Thoracic aorta (tissue), 2 donors: ENCODE measurements around the gene SERPINA12. TPM values are rescaled to one million over a fixed set of nuclear protein-coding genes. Genes with fewer than 3 reads are reported as not detected.

Experiments used
- ATAC-seq: fragments of 150-250 bp; one replicate; pipeline ENCODE4 v1.8.0; 2017; ENCODE audit warnings: low read depth; ENCODE audit not compliant: insufficient number of reproducible peaks, low FRiP score
- DNase-seq: peaks from one replicate; pipeline ENCODE4 v3.0.0-alpha.2; 2020; ENCODE audit warnings: low spot score
- H3K27ac ChIP-seq, 2 donors: fragments of 200-600 bp; sonication (generic); 1 replicate in 1 of 2; 2 replicates in 1 of 2; pipeline ENCODE4 v1.5.1; 2016; ENCODE audit warnings: mild to moderate bottlenecking in 2 of 2, moderate library complexity in 2 of 2
- H3K27me3 ChIP-seq: fragments of 200-600 bp; sonication (generic); replicated peaks from 2 replicates; pipeline ENCODE4 v1.6.0; 2016; ENCODE audit warnings: mild to moderate bottlenecking; ENCODE audit not compliant: insufficient read depth
- H3K36me3 ChIP-seq: fragments of 200-600 bp; sonication (generic); one replicate; pipeline ENCODE4 v1.5.1; 2016
- H3K4me1 ChIP-seq, 2 donors: fragments of 200-600 bp; sonication (generic); 1 replicate in 1 of 2; 2 replicates in 1 of 2; pipeline versions ENCODE4 v1.5.1 to v1.6.0; 2016; ENCODE audit warnings: low read depth in 2 of 2, mild to moderate bottlenecking in 1 of 2; ENCODE audit not compliant: control insufficient read depth in 1 of 2
- H3K4me3 ChIP-seq: fragments of 200-600 bp; sonication (generic); 2 replicates; pipeline ENCODE4 v1.5.1; 2016; ENCODE audit warnings: mild to moderate bottlenecking
- H3K9me3 ChIP-seq: fragments of 200-600 bp; sonication (generic); 2 replicates; pipeline ENCODE4 v1.5.1; 2016
- total RNA-seq, 2 donors: library from RNA; depleted of rRNA; stranded (reverse); fragments of >200 nt; gene quantifications; one replicate each; pipeline versions ENCODE4 v1.1.0 to v1.2.3, GENCODE V29; 2016
- TF ChIP-seq, protein P1 (sequence below): fragments of 200-600 bp; sonication (generic); IDR thresholded peaks from one replicate; pipeline ENCODE4 v1.5.1; 2019; ENCODE audit warnings: antibody characterized with exemption

Gene SERPINA12
- total RNA-seq, 2 donors from 2014 or later, result not detected

DNA sequence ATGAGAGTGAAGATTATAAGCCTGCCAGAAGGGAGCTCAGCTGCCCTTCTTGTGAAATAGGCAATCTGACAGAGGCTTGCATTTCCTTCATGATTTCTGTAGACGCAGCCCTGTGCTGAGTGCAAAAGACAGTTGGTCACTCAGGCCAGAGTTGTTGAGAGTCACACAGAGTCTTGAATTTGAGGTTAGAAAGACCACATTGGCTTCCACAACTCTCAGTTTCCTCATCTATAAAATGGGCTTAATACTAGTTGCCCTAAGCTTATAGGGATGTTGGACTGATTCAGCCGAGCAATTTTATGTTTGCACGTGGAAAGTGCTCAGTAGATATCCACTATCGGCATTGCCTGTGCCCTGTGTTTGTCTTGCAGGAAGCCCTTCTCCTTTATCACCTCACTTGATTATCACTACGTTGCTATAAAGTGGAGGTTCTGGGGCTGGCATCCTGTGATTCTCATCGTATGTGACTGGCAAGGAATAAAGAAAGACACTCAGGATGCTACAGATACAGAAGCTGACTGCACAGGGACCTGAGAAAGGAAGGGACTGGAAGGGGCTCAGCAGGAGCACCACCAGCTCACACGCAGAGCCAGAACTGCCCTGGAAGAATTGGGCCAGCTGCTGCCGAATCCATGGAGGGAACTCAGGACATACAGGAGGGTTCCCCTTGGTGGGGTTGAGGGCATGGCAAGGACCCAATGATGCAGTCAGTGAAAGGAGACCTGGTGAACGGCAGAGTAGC, 32.1 kb upstream of the SERPINA12 start:
- Histone ChIP-seq H3K4me1 (no peaks in the 10 kb centered on the region), H3K4me3 (no peak overlapping the region), H3K36me3 (no peaks in the 10 kb centered on the region), H3K9me3 (peaks cover 2% of the 10 kb centered on the region), H3K27me3 (no peaks in the 10 kb centered on the region), H3K27ac (no peak overlapping the region)
- ATAC-seq (no peak), DNase-seq (no peak)
- TF ChIP-seq, protein P1, sequence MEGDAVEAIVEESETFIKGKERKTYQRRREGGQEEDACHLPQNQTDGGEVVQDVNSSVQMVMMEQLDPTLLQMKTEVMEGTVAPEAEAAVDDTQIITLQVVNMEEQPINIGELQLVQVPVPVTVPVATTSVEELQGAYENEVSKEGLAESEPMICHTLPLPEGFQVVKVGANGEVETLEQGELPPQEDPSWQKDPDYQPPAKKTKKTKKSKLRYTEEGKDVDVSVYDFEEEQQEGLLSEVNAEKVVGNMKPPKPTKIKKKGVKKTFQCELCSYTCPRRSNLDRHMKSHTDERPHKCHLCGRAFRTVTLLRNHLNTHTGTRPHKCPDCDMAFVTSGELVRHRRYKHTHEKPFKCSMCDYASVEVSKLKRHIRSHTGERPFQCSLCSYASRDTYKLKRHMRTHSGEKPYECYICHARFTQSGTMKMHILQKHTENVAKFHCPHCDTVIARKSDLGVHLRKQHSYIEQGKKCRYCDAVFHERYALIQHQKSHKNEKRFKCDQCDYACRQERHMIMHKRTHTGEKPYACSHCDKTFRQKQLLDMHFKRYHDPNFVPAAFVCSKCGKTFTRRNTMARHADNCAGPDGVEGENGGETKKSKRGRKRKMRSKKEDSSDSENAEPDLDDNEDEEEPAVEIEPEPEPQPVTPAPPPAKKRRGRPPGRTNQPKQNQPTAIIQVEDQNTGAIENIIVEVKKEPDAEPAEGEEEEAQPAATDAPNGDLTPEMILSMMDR, result no peak

- Histone ChIP-seq H3K36me3 (no peaks in the 10 kb centered on the region), H3K9me3 (no peaks in the 10 kb centered on the region), H3K4me1 (no peaks in the 10 kb centered on the region), H3K4me3 (no peak overlapping the region), H3K27me3 (no peaks in the 10 kb centered on the region), H3K27ac (no peak overlapping the region)
- ATAC-seq (no peak), DNase-seq (no peak)
- TF ChIP-seq, protein P1, result no peak
These were observed 30.9 kb upstream of the SERPINA12 start for GRCh38 chr14:94540031-94540794.

GRCh38 chr14:94539181-94539580, 29.9 kb upstream of the SERPINA12 start:
- TF ChIP-seq, protein P1, result no peak
- DNase-seq (no peak), ATAC-seq (no peak)
- no peaks in the 10 kb centered on the region for H3K36me3 ChIP-seq
- no peaks in the 10 kb centered on the region for H3K27me3 ChIP-seq
- H3K9me3 ChIP-seq, result no peaks in the 10 kb centered on the region
- H3K4me1 ChIP-seq, result no peaks in the 10 kb centered on the region
- no peak overlapping the region for H3K4me3 ChIP-seq
- H3K27ac ChIP-seq, result no peak overlapping the region

GRCh38 chr14:94538070-94538740, 28.9 kb upstream of the SERPINA12 start:
- DNase-seq, result no peak
- Histone ChIP-seq H3K9me3 (no peaks in the 10 kb centered on the region), H3K27me3 (no peaks in the 10 kb centered on the region), H3K27ac (no peak overlapping the region), H3K4me1 (no peaks in the 10 kb centered on the region), H3K36me3 (no peaks in the 10 kb centered on the region), H3K4me3 (no peak overlapping the region)
- no peak for ATAC-seq
- TF ChIP-seq, protein P1, result no peak

DNA sequence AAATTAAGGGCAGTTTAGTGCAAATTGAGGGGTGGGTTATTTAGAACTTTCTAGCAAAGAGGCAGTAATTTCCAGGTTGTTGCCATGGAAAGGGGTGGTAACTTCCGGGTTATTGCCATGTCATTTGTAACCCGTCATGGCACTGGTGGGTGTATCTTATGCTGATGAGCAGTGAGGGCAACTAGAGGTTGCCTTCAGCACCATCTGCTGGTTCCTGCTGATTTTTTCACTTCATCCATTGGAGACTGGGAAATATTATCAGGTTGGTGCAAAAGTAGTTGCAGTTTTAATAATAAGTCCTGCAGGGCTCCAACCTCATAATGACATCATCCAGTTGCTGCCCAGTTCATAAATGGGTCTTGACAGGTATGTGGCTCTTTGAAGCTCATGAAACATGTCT, 27.6 kb upstream of the SERPINA12 start:
- no peaks in the 10 kb centered on the region for H3K4me1 ChIP-seq
- DNase-seq (no peak), ATAC-seq (no peak)
- no peak overlapping the region for H3K4me3 ChIP-seq
- no peaks in the 10 kb centered on the region for H3K36me3 ChIP-seq
- H3K9me3 ChIP-seq, result no peaks in the 10 kb centered on the region
- TF ChIP-seq, protein P1, result no peak
- no peaks in the 10 kb centered on the region for H3K27me3 ChIP-seq
- no peak overlapping the region for H3K27ac ChIP-seq
